Activated naive CD4-positive, alpha-beta T cell (primary cell): ENCODE data around the gene KLHDC8A.
"Not testable (repeated sequence)": the region's sequence is repeated elsewhere in the genome, so short reads cannot be mapped to it uniquely, and the experiment has no call there.

Experiments used
- DNase-seq, 4 experiments: peaks; one replicate each; lab custom pipeline; 2025; lab: John Stamatoyannopoulos, UW

KLHDC8A gene

GRCh38 chr1:205318231-205318991 is 38.3 kb downstream of the KLHDC8A start:
- no peak for DNase-seq

- no peak for DNase-seq
Observed at GRCh38 chr1:205317311-205317917, 39.3 kb downstream of the KLHDC8A start.

GRCh38 chr1:205316161-205316566 is 40.6 kb downstream of the KLHDC8A start:
- DNase-seq: no peak

GRCh38 chr1:205315008-205315618 is 41.6 kb downstream of the KLHDC8A start:
- DNase-seq: no peak

- peak in 2 of 4 experiments; percentile 21 to 43 for DNase-seq
Observed at GRCh38 chr1:205313563-205314308, 43.0 kb downstream of the KLHDC8A start.

GRCh38 chr1:205312866-205313562 is 43.7 kb downstream of the KLHDC8A start:
- DNase-seq: no peak

GRCh38 chr1:205310976-205311704 is 45.6 kb downstream of the KLHDC8A start:
- no peak for DNase-seq

GRCh38 chr1:205309741-205310140 is 47.0 kb downstream of the KLHDC8A start:
- no peak for DNase-seq

- DNase-seq: no peak
Observed at GRCh38 chr1:205306929-205307566, 49.7 kb downstream of the KLHDC8A start.

- DNase-seq: no peak
Observed at GRCh38 chr1:205304695-205305070, 52.0 kb downstream of the KLHDC8A start.

- no peak for DNase-seq
Observed at GRCh38 chr1:205304046-205304694, 52.6 kb downstream of the KLHDC8A start.

- DNase-seq: no peak
Observed at GRCh38 chr1:205303247-205303888, 53.4 kb downstream of the KLHDC8A start.

GRCh38 chr1:205301842-205302588 is 54.7 kb downstream of the KLHDC8A start:
- no peak for DNase-seq

- DNase-seq: no peak
Observed at GRCh38 chr1:205301205-205301821, 55.4 kb downstream of the KLHDC8A start.

GRCh38 chr1:205300149-205300548 is 56.6 kb downstream of the KLHDC8A start:
- DNase-seq: no peak

- DNase-seq: no peak
Observed at GRCh38 chr1:205298191-205298994, 58.3 kb downstream of the KLHDC8A start.

- not testable (repeated sequence) for DNase-seq
Observed at GRCh38 chr1:205297546-205298177, 59.1 kb downstream of the KLHDC8A start.
